LNCaP clone FGC (cell line): ENCODE data around the gene SHISA3.

Source experiments
- DNase-seq: peaks from one replicate; pipeline ENCODE4 v3.0.0-alpha.2; 2011; ENCODE audit warnings: low read depth
- H3K4me3 ChIP-seq: 2 replicates; pipeline ENCODE4 v1.5.1; 2011; ENCODE audit warnings: mild to moderate bottlenecking, low read depth, low read length, control low read depth
- TF ChIP-seq, protein P1 (sequence below): IDR thresholded peaks from 2 replicates; pipeline ENCODE4 v1.5.1; 2012; ENCODE audit warnings: mild to moderate bottlenecking; ENCODE audit not compliant: control insufficient read depth, insufficient read depth; ENCODE audit errors: extremely low read depth

Gene SHISA3

DNA sequence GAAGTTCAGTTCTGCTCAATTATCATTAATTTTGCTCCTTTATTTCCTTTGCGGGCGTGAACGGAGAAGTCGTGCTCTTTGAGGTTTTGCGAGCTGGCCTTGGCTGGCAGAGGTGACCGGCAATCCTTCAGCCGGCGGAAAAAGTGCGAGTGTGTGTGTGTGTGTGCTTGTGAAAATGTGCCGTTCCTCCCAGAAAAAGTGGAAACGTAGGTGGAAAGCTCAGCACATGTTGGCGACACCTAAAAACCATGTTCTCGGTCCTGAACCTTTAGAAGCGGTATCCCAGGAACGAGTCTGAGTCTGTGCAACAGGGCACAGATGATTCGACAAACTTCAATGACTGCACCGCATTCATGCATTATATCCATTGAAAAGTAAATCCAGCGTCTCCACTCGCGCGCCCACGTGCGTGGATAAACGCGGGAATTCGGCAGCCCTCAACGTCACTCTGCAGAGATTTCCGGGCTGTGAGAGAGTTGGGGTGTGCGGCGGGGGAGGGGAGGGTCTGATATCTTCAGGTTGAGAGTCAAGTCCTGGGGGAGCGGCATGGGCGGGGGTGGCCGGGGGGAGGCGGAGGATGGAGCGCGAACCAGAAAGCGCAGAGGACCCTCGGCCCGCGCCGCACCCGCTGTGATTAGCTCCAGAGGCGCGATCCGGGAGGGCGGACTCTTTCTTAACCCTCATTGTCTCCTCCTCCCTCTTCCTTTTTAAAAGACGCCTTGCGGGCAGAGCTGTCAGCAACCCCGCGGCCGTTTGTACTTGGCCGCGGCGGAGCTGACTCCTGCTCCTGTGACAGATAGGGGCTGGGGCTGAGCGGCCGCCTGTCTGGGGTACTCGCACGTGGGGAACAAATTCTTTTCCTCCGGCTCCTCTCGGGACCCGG is at the start of gene SHISA3:
Gene SHISA3, plus strand, starts transcription at position 737 of the 883 bp plus-strand sequence. CDS start 569 bp downstream, outside the sequence.
- DNase-seq, result no peak
- peak within 1 kb of the TSS; percentile 51 for H3K4me3 ChIP-seq
- TF ChIP-seq, protein P1, sequence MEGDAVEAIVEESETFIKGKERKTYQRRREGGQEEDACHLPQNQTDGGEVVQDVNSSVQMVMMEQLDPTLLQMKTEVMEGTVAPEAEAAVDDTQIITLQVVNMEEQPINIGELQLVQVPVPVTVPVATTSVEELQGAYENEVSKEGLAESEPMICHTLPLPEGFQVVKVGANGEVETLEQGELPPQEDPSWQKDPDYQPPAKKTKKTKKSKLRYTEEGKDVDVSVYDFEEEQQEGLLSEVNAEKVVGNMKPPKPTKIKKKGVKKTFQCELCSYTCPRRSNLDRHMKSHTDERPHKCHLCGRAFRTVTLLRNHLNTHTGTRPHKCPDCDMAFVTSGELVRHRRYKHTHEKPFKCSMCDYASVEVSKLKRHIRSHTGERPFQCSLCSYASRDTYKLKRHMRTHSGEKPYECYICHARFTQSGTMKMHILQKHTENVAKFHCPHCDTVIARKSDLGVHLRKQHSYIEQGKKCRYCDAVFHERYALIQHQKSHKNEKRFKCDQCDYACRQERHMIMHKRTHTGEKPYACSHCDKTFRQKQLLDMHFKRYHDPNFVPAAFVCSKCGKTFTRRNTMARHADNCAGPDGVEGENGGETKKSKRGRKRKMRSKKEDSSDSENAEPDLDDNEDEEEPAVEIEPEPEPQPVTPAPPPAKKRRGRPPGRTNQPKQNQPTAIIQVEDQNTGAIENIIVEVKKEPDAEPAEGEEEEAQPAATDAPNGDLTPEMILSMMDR, result no peak

DNA sequence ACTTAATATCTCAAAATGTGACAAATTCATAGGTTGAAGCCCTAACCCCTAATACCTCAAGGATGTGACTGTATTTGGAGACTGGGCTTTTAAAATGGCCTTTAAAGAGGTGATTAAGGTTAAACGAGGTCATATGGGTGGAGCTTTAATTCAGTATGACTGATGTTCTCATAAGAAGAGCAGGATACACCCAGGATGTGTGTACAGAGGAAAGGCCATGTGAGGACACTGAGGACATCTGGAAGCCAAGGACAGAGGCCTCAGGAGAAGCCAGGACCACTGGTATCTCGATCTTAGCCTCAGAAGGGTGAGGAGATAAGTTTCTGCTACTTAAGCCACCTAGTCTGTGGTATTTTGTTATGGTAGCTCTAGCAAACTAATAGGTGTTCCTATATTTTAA is 49.0 kb upstream of the SHISA3 start:
- TF ChIP-seq, protein P1, result no peak
- no peak overlapping the region for H3K4me3 ChIP-seq
- DNase-seq, result peak; percentile 23

GRCh38 chr4:42348692-42349091 is 48.6 kb upstream of the SHISA3 start:
- DNase-seq, result no peak
- no peak overlapping the region for H3K4me3 ChIP-seq
- TF ChIP-seq, protein P1, result no peak

DNA sequence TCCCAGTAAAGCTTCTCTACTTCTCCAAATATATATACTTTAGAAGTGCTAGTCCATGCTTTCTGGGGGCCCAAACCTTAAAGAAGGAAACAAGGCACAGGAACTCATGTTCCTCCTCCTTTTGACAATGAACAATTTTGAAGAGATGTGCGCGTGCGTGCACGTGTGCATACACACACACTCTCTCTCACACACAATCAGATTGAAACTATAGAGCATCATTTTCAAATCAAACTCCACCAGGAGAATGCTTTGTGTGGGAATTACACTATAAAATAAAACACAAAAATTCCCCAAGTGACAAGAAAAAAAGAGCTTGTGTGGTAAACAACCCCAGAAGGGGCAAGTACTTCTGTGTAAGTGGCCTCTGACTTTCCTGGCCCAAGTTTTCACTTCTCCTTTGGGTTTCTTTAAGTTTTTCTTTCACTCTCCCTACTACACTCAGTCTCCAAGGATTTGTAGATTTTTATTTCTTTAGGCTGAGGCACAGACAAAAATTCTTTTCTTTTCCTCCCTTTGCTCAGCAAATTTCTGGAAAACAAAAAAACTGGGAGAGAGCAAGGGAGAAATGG is 46.6 kb upstream of the SHISA3 start:
- TF ChIP-seq, protein P1, result no peak
- no peak for DNase-seq
- no peak overlapping the region for H3K4me3 ChIP-seq

DNA sequence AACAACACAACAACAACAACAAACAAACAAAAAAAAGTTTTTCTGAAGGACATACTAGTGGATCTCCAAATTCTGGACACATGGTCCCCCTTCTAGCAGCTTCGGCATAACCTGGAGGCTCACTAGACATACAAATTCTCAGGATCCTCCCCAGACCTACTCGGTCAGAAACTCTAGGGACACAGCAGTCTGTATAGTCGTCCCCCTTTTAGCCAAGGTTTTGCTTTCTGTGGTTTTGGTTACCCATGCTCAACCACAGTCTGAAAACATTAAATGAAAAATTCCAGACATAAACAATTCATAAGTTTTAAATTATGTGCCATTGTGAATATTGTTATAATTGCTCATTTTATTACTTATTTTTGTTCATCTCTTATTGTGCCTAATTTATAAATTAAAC is 45.2 kb upstream of the SHISA3 start:
- no peak overlapping the region for H3K4me3 ChIP-seq
- DNase-seq, result no peak
- TF ChIP-seq, protein P1, result no peak

GRCh38 chr4:42357325-42357724 is 40.0 kb upstream of the SHISA3 start:
- no peak for DNase-seq
- H3K4me3 ChIP-seq, result no peak overlapping the region
- TF ChIP-seq, protein P1, result no peak
